Vagina (tissue), 2 donors: ENCODE measurements around the gene EPHB1. TPM values are rescaled to one million over a fixed set of nuclear protein-coding genes. Genes with fewer than 3 reads are reported as not detected.

Source experiments
- DNase-seq, 2 donors: peaks; one replicate each; pipeline ENCODE4 v3.0.0-alpha.2; 2017; ENCODE audit errors: extremely low spot score in 2 of 2
- H3K27ac ChIP-seq: fragments of 200-600 bp; sonication (generic); one replicate; pipeline ENCODE4 v1.5.1; 2019
- H3K27me3 ChIP-seq: fragments of 200-600 bp; sonication (generic); one replicate; pipeline ENCODE4 v1.5.1; 2019
- H3K36me3 ChIP-seq, 2 donors: fragments of 200-600 bp; sonication (generic); one replicate each; pipeline ENCODE4 v1.5.1; 2017 to 2019
- H3K4me1 ChIP-seq: fragments of 200-600 bp; sonication (generic); one replicate; pipeline ENCODE4 v1.5.1; 2019
- H3K4me3 ChIP-seq, 2 donors: fragments of 200-600 bp; sonication (generic); 1 replicate in 1 of 2; 2 replicates in 1 of 2; pipeline ENCODE4 v1.5.1; 2016 to 2019
- H3K9me3 ChIP-seq: fragments of 200-600 bp; sonication (generic); one replicate; pipeline ENCODE4 v1.5.1; 2019
- CTCF ChIP-seq, 3 experiments: fragments of 450-650 bp in 2 of 3; fragments of 200-600 bp in 1 of 3; sonication (generic) in 1 of 3; IDR thresholded peaks; one replicate each; pipeline ENCODE4 v1.5.1; 2017 to 2019; ENCODE audit warnings: antibody characterized with exemption in 3 of 3, mild to moderate bottlenecking in 2 of 3, moderate library complexity in 2 of 3
- POLR2A ChIP-seq, 2 donors: fragments of 450-650 bp; IDR thresholded peaks; one replicate each; pipeline ENCODE4 v1.6.1; 2017; ENCODE audit warnings: antibody characterized with exemption in 2 of 2, mild to moderate bottlenecking in 2 of 2, moderate library complexity in 2 of 2
- POLR2AphosphoS5 ChIP-seq, 2 donors: sonication (generic); formaldehyde crosslinking; IDR thresholded peaks; one replicate each; pipeline ENCODE4 v1.9.0; 2017; ENCODE audit warnings: antibody characterized with exemption in 2 of 2, mild to moderate bottlenecking in 2 of 2, low read depth in 1 of 2; ENCODE audit not compliant: insufficient read depth in 1 of 2
- intact Hi-C: fragments of 100-400 bp; cut with DNase I; formaldehyde crosslinking; loops from one replicate; pipeline ENCODE4 v1.15.1; 2023
- total RNA-seq: library from RNA; depleted of rRNA; stranded (reverse); fragments of >200 nt; gene quantifications from one replicate; pipeline ENCODE4 v1.2.3, GENCODE V29; 2016

Gene EPHB1
- total RNA-seq, 1 donor from 2014 or later, result 2.2 TPM

GRCh38 chr3:135149707-135150681 lies 354.9 kb downstream of the EPHB1 start:
- Histone ChIP-seq H3K4me1 (no peaks in the 10 kb centered on the region), H3K36me3 (no peaks in the 10 kb centered on the region), H3K9me3 (no peaks in the 10 kb centered on the region), H3K27me3 (no peaks in the 10 kb centered on the region), H3K4me3 (no peak overlapping the region), H3K27ac (no peak overlapping the region)
- TF ChIP-seq POLR2A (IDR thresholded peaks at IDR 0.05), result no peak
- DNase-seq, result no peak
- intact Hi-C loops, result loop anchor here (5.0 kb wide), 1 partner anchor 353 kb away; the partner anchor contains the start of gene EPHB1

DNA sequence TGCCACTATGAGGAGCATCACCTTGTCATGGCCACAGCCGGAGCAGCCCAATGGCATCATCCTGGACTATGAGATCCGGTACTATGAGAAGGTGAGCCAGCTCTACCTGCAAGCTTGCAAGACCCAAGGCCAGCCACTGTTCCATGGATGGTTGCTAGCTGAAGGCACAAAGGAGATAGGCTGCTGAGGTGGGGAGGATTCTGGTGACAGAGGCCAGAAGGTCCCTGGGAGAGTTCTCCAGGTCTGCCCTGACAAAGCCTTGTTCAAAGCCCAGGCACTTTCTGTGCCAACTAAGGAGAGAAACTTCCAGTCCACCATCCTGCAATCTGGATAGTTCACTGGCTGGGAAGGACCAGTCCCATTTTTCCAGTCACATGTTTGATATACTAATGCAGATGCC lies 359.1 kb downstream of the EPHB1 start:
- no peak for DNase-seq
- Histone ChIP-seq H3K27me3 (no peaks in the 10 kb centered on the region), H3K27ac (no peak overlapping the region), H3K4me1 (no peaks in the 10 kb centered on the region), H3K4me3 (no peak overlapping the region), H3K36me3 (no peaks in the 10 kb centered on the region), H3K9me3 (no peaks in the 10 kb centered on the region)
- no peak for TF ChIP-seq POLR2A (IDR thresholded peaks at IDR 0.05)
- TF ChIP-seq CTCF (IDR thresholded peaks at IDR 0.05), result no peak
- no peak for TF ChIP-seq POLR2AphosphoS5 (IDR thresholded peaks at IDR 0.05; ENCODE audit: insufficient read depth in 1 of 2, low read depth in 1 of 2)
- intact Hi-C loops, result no loop called here

GRCh38 chr3:135155228-135155627 lies 360.2 kb downstream of the EPHB1 start:
- no peaks in the 10 kb centered on the region for H3K4me1 ChIP-seq
- H3K4me3 ChIP-seq, result no peak overlapping the region
- H3K27ac ChIP-seq, result no peak overlapping the region
- TF ChIP-seq POLR2AphosphoS5 (IDR thresholded peaks at IDR 0.05; ENCODE audit: insufficient read depth in 1 of 2, low read depth in 1 of 2) (no peak), POLR2A (IDR thresholded peaks at IDR 0.05) (no peak), CTCF (IDR thresholded peaks at IDR 0.05) (no peak)
- H3K36me3 ChIP-seq, result no peaks in the 10 kb centered on the region
- no peaks in the 10 kb centered on the region for H3K9me3 ChIP-seq
- DNase-seq, result no peak
- intact Hi-C loops, result no loop called here
- no peaks in the 10 kb centered on the region for H3K27me3 ChIP-seq

DNA sequence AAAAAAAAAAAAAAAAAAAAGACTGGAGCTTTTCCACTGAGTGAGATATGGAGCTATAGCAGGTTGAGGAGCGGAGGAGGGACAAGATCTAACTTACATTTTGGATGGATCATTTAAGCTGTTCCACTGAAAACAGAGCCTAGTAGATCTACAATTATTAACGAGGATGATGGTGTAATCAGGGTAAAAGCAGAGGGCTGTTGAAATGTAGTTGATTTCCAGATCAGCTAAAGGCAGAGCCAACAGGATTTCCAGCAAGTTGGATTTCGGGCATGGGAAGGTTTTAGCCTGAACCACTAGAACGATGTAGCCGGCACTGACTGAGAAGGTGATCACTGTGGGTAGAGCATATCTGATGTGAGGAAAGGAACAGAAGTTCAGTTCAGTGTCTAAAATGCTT lies 360.7 kb downstream of the EPHB1 start:
- Histone ChIP-seq H3K4me3 (no peak overlapping the region), H3K27me3 (no peaks in the 10 kb centered on the region), H3K4me1 (no peaks in the 10 kb centered on the region), H3K36me3 (no peaks in the 10 kb centered on the region), H3K27ac (no peak overlapping the region), H3K9me3 (no peaks in the 10 kb centered on the region)
- DNase-seq, result no peak
- TF ChIP-seq POLR2AphosphoS5 (IDR thresholded peaks at IDR 0.05; ENCODE audit: insufficient read depth in 1 of 2, low read depth in 1 of 2), result no peak
- no peak for TF ChIP-seq CTCF (IDR thresholded peaks at IDR 0.05)
- no peak for TF ChIP-seq POLR2A (IDR thresholded peaks at IDR 0.05)
- intact Hi-C loops, result no loop called here

GRCh38 chr3:135157045-135157740 lies 362.1 kb downstream of the EPHB1 start:
- H3K27me3 ChIP-seq, result no peaks in the 10 kb centered on the region
- no peaks in the 10 kb centered on the region for H3K9me3 ChIP-seq
- TF ChIP-seq POLR2A (IDR thresholded peaks at IDR 0.05), result no peak
- TF ChIP-seq CTCF (IDR thresholded peaks at IDR 0.05), result no peak
- TF ChIP-seq POLR2AphosphoS5 (IDR thresholded peaks at IDR 0.05; ENCODE audit: insufficient read depth in 1 of 2, low read depth in 1 of 2), result no peak
- H3K4me3 ChIP-seq, result no peak overlapping the region
- H3K36me3 ChIP-seq, result no peaks in the 10 kb centered on the region
- intact Hi-C loops, result no loop called here
- no peaks in the 10 kb centered on the region for H3K4me1 ChIP-seq
- H3K27ac ChIP-seq, result no peak overlapping the region
- DNase-seq, result no peak
